Measurements from ENCODE around the gene RHOXF2B. TPM values are rescaled to one million over a fixed set of nuclear protein-coding genes. Genes with fewer than 3 reads are reported as not detected.
A peak's percentile ranks its signal among the peaks of the same experiment; 100 is the strongest.
"Not testable (repeated sequence)": the region's sequence is repeated elsewhere in the genome, so short reads cannot be mapped to it uniquely, and the experiment has no call there.

Gene RHOXF2B
- total RNA-seq, 1 donor: not detected

DNA sequence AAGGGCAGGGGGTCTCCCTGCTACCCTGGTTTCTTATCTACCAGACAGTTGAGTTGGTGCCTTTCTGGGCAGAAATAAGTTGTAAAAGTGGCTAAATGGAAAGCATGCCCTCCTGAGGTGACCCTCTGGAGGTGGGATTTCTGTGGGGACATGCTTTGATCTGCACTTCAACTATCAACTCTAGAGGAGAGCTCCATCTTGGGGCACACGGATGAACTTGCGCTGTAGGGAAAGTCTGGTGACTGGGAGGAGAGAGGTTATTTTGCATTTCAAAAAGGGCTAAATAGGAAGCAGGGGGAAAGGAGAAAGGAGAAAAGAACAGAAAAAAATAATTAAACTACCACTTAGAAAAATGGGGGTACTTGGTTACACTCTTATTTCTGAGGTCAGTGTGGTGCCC lies 12.7 kb upstream of the RHOXF2B start:
- TF ChIP-seq, protein P1, sequence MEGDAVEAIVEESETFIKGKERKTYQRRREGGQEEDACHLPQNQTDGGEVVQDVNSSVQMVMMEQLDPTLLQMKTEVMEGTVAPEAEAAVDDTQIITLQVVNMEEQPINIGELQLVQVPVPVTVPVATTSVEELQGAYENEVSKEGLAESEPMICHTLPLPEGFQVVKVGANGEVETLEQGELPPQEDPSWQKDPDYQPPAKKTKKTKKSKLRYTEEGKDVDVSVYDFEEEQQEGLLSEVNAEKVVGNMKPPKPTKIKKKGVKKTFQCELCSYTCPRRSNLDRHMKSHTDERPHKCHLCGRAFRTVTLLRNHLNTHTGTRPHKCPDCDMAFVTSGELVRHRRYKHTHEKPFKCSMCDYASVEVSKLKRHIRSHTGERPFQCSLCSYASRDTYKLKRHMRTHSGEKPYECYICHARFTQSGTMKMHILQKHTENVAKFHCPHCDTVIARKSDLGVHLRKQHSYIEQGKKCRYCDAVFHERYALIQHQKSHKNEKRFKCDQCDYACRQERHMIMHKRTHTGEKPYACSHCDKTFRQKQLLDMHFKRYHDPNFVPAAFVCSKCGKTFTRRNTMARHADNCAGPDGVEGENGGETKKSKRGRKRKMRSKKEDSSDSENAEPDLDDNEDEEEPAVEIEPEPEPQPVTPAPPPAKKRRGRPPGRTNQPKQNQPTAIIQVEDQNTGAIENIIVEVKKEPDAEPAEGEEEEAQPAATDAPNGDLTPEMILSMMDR (IDR thresholded peaks at IDR 0.05; ENCODE audit: insufficient read depth, low read length): no peak
- no peak overlapping the region for H3K4me3 ChIP-seq (ENCODE audit: low read depth, low read length)
- DNase-seq (ENCODE audit: low read depth): no peak

DNA sequence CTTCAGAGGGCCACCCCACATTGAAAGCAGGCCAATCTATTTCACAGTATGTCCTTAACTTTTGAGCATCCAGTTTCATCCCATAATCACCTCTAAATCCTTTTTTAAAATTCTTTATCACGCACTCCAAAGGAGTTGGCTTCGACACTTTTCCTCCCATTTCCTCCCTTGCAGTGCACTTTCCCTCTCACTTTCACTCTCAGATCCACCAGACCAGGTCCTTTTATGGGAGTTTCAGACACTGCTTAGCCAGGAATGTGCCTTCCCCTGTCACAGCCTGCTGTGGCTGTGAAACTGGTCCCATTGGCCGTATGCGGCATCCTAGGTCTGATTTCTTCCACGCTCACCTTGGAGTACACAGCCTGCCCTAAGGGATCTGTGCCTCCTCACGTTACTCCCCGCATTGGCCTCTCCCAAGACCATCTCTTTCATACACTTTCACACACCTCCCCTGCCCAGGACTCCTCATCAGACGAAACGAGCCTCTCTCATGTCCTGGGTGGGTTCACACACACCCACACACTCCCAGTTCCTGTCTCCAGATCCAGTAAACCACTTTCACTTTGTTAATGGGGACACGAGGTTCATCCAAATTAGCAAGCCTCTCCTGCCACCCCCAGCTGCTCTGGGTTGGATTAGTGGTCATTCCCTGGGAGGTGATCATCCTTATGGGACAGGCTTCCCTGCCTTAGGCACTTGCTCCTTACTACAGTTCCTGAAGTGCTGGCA lies 10.0 kb upstream of the RHOXF2B start:
- no peak for DNase-seq (ENCODE audit: low read depth)
- TF ChIP-seq, protein P1 (IDR thresholded peaks at IDR 0.05; ENCODE audit: insufficient read depth, low read length): no peak
- H3K4me3 ChIP-seq (ENCODE audit: low read depth, low read length): peak overlapping the region; percentile 13

DNA sequence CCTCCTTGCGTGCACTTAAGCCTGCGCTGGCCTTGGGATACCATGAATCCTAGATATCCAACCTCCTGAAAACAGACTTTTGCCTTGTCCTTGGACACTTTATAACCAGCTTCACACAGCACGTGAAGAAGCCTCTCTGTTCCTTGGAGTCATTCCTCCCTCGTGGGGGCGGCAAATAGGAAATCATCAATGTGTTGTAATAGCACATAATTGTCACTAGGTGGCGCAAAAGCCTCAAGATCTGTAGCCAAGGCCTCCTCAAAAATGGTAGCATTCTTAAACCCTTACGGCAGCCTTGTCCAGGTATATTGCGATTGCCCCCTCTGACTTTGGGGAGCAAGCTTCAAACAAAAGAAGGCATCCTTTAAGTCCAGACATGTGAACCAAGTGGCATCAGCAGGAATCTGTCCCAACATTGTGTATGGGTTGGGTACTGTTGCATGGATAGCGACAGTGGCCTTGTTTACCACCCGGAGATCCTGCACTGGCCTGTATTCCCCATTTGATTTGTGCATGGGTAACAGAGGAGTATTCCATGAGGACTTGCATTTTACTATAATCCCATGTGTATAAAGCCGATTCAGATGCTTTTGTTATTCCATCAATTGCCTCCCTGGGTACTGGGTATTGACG lies 8.2 kb upstream of the RHOXF2B start:
- H3K4me3 ChIP-seq (ENCODE audit: low read depth, low read length); DNase-seq (ENCODE audit: low read depth): not testable (repeated sequence)

DNA sequence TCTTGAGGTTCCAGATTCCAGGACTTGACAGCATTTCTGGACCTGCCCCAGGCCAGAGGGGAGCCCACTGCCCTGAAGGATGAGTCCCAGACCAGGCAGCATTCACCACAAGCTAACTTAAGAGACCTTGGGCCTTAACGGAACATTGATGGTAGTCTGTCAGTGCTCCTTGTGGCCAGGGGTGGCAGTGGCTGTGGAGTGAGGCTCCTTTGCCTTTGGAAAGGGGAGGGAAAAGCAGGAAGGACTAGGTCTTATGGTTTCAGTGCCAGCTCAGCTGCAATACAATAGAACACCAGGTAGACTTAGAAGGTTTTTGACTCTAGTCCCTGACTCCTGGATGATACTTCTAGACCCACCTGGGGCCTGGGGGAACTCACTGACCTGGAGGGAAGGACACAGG lies 11.3 kb downstream of the RHOXF2B start:
- not testable (repeated sequence) for H3K4me3 ChIP-seq (ENCODE audit: low read depth, low read length); DNase-seq (ENCODE audit: low read depth)

DNA sequence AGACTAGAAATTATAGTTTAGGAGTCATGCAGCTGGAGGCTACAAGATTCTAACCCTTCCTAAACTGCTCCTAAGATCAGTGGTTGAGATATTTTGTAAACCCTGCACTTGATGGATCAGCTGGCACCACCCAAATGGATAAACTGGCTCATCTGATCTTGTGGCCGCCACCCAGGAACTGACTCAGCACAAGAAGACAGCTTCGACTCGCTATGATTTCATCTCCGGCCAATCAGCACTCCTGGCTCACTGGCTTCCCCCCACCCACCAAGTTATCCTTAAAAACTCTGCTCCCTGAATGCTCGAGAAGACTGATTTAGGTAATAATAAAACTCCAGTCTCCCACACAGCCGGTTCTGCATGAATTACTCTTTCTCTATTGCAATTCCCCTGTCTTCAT lies 34.8 kb downstream of the RHOXF2B start:
- H3K4me3 ChIP-seq (ENCODE audit: low read depth, low read length); DNase-seq (ENCODE audit: low read depth): not testable (repeated sequence)

DNA sequence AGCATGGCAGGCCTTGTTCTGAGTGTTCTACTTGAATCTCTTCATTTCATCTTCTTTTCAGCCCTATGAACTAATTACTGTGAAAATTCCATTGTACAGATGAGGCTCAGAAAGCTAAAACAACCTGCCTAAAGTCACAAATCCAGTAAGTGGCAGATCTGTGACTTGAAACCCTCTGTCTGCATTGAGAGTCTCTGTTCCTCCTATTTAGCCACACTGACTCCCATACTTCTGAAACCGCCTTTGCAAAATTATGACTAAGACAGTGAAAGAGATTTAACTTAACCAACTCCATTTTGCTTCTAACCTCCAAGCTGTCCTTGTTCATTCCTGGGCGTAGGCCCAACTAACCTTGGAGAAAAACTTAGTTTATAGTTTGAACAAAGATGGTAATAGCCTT lies 35.2 kb downstream of the RHOXF2B start:
- H3K4me3 ChIP-seq (ENCODE audit: low read depth, low read length); DNase-seq (ENCODE audit: low read depth): not testable (repeated sequence)

DNA sequence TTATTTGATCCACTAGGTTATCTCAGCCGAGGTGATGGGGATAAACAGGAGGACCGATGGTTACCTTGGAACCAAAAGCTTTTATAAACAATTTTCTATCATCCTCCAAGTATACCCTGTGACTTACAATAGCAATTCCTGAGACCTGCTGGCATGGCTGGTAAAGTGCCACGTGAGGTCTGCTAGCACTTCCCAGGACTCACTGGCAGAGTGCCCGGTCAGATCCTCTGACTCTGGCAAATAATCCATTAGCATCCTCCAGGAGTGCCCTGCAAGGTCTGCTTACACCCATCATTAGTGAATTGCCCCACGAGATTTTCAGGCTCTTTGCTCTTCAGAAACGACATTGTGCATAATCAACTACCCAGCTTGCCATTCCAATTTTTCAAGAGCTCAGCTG lies 37.3 kb downstream of the RHOXF2B start:
- not testable (repeated sequence) for DNase-seq (ENCODE audit: low read depth); H3K4me3 ChIP-seq (ENCODE audit: low read depth, low read length)

DNA sequence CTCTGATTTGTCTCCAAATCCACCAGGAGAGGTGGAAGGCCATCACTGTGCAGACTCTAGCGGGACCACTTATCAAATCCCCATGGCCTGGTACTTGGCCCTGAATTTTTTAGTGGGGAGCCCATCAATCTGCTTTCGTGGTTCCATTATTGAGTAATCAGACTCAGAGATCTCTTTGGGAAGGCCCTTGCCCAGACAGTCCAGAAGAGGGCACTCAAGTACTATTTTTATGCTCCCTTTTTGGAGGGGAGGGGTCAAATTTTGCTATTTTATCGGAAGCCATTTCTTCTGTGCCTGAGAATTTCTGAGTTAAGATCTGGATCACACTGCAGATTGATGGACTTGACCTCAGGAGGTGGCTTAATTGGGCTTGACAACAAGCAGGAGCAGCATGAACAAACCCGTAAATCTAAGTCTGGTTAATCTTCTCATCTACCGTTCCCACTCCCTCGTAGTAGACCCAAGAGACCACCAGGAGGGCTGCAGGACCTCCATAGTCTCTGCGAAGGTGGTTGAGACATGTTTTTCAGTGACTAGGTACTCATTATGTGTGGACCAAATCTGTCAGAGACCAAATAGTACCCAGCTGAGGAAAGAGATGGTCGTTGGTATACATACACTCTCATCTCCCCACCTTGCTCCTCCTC lies 38.3 kb downstream of the RHOXF2B start:
- not testable (repeated sequence) for H3K4me3 ChIP-seq (ENCODE audit: low read depth, low read length); DNase-seq (ENCODE audit: low read depth)

DNA sequence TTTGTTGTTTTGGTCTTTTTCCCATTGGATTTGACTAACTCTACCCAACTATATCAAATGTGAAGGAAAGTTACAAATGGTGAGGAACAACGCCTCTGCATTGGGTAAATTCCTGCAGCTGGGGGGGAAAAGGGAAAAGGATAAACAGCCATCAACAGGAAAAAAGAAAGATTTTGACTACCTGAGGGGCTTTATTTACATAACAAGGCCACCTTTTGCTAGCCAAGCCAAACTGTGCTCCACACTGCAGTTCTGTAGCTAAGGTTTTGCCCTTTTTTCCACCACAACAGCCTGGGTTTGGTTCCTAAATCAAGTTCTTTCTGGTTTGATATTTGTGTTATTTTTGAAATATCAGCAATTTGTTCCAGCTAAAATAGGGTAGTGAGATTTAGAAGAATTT lies 40.8 kb downstream of the RHOXF2B start:
- TF ChIP-seq, protein P1 (IDR thresholded peaks at IDR 0.05; ENCODE audit: insufficient read depth, low read length): no peak
- H3K4me3 ChIP-seq (ENCODE audit: low read depth, low read length): no peak overlapping the region

DNA sequence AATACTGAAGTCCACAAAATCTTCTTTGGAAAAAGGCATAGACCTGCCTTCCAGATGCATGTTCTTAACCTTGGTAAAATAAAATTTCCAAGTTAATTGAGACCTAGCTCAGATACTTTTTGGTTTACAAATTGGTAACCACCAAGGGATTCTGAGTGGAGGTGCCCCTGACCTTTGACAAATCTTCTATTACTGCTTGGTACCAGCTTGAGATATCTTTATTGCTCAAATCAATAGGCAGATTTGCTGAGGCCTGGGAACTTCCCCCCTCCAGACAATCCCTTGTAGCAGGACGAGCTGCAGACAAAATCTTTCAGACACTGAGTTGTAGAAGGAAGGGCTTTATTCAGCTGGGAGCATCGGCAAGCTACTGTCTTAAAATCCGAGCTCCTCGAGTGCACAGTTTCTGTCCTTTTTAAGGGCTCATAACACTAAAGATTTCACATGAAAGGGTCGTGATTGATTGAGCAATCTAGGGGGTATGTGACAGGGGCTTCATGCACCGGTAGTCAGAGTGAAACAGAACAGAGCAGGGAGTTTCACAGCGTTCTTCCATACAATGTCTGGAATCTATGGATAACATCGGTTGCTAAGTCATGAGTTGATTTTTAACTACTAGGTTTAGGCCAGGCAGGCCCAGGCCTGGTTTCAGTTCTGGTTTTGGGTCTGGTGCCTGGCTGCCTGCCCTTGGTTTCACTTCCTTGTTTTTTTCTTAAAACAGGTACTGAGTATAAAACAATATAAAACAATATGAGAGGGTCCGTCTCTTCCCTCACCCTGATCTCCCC lies 41.8 kb downstream of the RHOXF2B start:
- DNase-seq (ENCODE audit: low read depth); H3K4me3 ChIP-seq (ENCODE audit: low read depth, low read length): not testable (repeated sequence)

More for the DNA sequence above, 40.8 kb downstream of the RHOXF2B start:
- DNase-seq (ENCODE audit: low read depth): no peak
